Activated CD8-positive, alpha-beta memory T cell treated with anti-CD3 and anti-CD28 coated beads for 4 hours (primary cell): ENCODE measurements around the gene ITLN2.
A peak's percentile ranks its signal among the peaks of the same experiment; 100 is the strongest.
"Not testable (repeated sequence)": the region's sequence is repeated elsewhere in the genome, so short reads cannot be mapped to it uniquely, and the experiment has no call there.

Experiments
- DNase-seq, 2 donors: peaks; one replicate each; pipeline ENCODE4 v3.0.0-alpha.2; 2020; ENCODE audit warnings: low read depth in 2 of 2

Gene ITLN2

DNA sequence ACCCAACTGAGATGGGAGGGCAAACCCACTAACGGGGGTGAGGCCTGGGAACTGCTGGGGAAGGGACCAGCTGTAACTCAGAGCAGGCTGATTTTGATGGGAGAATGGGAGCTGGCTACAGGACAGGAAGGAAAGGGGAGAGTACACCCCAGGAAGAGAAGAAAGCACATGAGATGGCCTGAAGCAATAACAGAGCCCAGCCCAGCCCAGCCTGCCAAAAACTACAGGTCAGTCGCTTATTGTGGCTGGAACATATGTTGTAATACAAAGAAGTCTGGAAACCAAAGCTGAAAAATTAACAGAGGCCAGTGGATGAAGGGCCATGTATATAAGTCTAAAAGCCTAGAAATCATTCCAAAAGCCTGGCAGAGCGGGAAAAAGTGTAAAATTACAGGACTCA is 1.6 kb downstream of the ITLN2 start:
- no peak for DNase-seq

DNA sequence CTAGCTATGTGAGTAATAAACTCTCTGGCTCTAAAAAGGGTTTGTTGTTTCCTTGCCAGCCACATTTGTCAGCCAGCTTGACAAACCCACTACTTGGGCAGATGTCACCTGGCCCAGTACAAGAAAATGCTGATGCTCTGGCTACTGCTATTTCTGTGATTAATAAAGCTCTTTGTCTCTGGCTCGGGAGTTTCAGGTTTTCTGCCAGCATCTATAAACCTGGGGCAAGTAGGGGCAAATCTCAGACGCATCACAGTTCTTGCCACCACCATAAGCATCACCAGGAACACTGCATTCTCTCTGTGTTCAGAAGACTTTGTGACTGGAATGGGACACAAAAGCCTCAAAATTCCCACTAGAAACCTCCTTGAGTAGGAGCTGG is 2.5 kb downstream of the ITLN2 start:
- no peak for DNase-seq

DNA sequence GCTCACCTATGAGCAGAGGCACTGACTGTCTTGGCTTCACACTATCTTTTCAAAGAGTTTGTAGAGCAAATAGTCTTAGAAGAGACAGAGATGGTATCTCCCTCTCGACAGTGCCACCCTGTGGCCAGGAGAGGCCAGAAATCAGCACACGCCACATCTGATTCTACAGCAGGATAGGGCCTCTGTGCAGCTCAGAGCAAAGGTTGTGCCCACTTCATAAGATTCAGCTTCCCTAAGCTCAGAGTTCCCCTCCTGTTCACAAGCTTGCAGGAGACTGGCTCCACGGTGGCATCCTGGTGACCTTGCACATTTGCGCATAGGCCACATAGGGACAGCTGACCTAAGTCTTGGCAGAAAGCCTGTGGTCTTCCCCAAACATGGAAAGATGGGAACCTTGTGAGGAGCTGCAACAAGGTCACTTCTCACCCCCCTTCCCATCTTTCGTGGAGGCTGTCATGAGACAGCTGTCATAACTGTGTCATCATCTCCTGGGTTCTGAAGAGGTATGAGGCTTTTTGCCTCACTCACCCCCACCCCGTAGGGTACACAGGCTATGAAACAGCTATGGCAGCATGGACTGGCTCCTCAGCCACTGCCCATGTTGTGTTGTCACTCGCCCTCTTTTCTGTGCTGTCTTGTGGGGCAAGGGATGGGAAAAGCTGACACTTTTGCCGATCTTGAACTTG is 3.0 kb downstream of the ITLN2 start:
- DNase-seq, result peak; percentile 20 to 44

DNA sequence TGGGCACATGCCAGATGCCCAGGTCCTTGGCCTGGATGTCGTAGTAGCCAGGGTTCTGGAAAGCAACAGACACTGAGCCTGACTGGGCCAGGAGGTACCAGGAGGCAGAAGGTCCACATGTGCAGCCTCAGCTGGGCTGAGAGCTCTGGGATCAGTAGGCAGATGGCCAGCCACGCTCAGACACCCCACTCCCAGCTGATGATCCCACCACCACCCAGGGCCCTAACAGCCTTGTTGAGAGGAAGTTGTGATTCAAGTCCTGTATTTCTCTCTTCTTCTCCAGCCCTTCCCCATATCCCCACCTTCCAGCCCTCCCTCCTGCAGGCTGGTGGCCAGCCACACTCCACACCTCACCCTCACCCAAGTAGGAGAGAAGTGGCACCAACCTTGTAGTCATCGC is 4.0 kb downstream of the ITLN2 start:
- DNase-seq, result no peak

DNA sequence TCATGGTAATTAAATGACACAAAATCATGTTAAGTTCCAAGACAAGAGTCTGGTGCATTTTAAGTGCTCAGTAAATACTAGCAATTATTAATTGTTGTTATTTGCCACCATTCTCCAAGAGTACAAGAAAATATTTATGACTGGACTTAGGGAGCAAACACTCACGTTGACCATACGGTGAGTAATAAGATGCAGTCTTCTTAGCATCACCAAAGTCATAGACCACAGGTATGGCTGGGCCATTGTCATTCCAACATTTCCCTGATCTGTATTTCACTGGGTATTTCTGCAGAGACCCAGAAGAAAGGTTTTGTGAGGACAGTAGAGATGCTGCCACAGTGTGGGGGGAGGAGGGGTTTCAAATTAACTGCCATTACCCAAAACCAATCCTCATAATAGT is 4.7 kb downstream of the ITLN2 start:
- no peak for DNase-seq

DNA sequence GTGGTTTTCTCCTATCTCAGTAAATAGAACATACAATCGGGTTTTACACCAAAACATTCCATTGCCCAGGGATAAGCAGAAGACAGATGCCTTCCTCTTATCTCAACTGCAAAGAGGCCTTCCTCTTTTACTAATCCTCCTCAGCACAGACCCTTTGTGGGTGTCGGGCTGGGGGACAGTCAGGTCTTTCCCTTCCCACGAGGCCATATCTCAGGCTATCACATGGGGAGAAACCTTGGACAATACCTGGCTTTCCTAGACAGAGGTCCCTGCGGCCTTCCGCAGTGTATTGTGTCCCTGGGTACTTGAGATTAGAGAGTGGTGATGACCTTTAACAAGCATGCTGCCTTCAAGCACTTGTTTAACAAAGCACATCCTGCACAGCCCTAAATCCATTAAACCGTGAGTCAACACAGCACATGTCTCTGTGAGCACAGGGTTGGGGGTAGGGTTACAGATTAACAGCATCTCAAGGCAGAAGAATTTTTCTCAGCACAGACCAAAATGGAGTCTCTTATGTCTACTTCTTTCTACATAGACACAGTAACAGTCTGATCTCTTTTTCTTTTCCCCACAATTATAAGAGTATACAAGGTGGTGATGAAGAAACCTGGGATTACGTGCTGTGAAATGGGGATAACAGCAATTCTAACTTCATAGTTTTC is 5.3 kb downstream of the ITLN2 start:
- not testable (repeated sequence) for DNase-seq

DNA sequence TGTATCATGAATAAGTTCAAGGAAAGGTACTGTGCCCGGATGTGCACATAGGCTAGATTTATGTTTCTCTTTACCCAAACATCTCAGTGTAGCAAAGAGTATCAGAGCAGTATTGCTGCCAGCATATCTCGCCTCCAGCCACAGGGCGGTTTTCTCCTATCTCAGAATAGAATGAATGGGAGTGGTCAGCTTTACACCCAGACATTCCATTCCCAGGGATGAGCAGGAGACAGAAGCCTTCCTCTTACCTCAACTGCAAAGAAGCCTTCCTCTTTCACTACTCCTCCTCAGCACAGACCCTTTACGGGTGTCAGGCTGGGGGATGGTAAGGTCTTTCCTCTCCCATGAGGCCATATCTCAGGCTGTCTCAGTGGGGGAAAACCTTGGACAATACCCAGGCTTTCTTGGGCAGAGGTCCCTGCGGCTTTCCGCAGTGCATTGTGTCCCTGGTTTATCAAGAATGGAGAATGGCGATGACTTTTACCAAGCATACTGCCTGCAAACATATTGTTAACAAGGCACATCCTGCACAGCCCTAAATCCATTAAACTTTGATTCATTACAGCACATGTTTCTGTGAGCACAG is 7.3 kb downstream of the ITLN2 start:
- DNase-seq, result not testable (repeated sequence)

DNA sequence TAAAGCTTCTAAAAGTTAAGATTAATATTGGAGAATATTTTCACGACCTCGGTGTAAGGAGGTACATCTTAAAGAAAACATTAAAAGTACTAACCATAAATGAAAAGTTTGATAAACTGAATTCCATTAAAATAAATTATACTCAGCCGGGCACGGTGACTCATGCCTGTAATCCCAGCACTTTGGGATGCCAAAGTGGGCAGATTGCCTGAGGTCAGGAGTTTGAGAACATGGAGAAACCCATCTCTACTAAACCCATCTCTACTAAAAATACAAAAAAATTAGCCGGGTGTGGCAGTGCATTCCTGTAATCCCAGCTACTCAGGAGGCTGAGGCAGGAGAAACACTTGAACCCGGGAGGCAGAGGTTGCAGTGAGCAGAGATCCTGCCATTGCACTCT is 8.7 kb downstream of the ITLN2 start:
- DNase-seq, result not testable (repeated sequence)

DNA sequence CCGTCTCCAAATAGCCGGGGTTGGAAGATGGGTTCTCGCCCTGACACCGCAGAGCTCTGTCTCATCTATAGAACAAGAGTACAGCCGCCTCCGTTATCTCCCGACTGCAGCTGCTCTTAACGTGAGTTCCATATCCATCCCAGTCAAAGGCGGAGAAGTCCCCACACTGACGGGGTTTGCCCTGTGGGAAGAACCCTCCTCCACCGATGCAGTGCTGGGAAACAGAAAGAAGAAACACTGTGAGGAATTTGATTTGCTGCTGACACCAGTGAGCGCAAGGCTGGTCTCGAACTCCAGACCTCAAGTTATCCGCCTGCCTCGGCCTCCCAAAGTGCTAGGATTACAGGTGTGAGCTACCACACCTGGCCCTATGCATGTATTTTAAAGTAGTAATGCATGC is 9.5 kb downstream of the ITLN2 start:
- no peak for DNase-seq

DNA sequence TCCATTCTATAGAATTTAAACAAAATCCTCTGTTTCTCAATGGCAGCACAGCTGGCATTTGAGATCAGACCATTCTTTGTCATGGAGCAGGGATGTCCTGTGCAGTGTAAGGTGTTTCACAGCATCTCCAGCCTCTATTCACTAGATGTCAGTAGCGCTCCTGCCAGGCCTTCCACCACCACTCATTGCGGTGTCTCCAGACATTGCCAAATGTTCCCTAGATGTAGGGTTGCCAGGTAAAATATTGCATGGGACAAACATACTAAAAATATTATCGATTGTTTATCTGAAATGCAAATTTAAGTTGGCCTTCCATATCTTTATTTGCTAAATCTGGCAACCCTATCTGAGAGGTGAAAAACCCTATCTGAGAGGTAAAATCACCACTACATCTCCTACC is 11.7 kb downstream of the ITLN2 start:
- no peak for DNase-seq

DNA sequence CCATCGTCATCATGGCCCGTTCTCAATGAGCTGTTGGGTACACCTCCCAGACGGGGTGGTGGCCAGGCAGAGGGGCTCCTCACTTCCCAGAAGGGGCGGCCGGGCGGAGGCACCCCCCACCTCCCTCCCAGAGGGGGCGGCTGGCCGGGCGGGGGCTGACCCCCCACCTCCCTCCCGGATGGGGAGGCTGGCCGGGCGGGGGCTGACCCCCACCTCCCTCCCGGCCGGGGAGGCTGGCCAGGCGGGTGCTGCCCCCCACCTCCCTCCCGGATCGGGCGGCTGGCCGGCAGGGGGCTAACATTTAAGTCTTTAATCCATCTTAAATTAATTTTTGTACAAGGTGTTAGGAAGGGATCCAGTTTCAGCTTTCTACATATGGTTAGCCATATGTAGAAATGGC is 17.9 kb downstream of the ITLN2 start:
- DNase-seq, result not testable (repeated sequence)

DNA sequence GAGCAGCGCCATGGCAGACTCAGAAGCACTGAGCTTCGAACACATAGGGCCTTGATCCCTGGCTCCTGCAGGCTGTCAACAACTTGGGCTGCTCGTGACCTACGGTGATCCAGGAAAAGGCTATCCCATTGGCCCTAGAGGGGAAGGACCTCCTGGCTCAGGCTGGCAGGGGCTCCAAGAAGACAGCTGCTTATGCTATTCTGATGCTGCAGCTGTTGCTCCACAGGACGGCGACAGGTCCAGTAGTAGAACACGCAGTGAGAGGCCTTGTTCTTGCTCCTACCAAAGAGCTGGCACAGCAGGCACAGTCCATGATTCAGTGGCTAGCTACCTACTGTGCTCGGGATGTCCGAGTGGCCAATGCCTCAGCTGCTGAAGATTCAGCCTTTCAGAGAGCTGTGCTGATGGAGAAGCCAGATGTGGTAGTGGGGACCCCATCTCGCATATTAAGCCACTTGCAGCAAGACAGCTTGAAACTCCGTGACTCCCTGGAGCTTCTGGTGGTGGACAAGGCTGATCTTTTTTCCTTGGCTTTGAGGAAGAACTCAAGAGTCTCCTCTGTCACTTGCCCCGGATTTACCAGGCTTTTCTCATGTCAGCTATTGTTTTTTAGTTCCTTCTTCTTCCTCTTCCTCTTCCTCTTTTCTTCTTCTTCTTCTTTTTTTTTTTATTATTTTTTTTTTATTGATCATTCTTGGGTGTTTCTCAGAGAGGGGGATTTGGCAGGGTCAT is 18.9 kb downstream of the ITLN2 start:
- DNase-seq, result no peak

DNA sequence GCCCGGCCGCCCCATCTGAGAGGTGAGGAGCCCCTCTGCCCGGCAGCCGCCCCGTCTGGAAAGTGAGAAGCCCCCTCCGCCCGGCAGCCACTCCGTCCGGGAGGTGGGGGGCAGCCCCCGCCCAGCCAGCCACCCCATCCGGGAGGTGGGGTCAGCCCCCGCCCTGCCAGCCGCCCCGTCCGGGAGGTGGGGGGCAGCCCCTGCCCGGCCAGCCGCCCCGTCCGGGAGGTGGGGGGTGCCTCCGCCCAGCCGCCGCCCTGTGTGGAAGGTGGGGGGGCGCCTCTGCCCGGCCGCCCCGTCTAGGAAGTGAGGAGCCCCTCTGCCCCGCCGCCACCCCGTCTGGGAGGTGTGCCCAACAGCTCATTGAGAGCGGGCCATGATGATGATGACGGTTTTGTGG is 21.3 kb downstream of the ITLN2 start:
- not testable (repeated sequence) for DNase-seq

DNA sequence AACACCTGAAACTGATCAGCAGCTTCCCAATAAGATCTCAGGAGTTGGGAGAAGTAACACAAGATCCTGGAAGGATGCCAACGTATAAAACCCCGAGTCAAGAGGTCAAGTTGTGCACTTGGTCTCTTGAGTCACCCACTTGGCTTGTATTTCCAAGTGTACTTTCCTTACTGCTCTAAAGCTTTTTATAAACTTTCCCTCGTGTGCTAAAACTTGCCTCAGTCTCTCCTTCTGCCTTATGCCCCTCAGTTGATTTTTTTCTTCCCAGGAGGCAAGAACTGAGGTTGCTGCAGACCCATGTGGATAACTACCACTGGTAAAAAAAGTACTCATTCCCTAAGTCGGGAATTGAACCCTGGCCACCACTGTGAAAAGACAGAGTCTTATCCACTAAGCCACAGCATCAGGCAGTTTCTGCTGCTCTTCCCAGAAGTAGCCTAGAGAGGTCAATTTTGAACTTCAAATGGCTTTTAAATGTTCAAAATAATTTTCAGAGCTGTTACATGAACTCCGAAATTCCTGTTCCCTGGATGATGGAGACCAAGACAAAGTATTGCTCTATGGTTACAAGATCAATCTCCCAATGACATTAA is 28.9 kb downstream of the ITLN2 start:
- DNase-seq, result no peak

DNA sequence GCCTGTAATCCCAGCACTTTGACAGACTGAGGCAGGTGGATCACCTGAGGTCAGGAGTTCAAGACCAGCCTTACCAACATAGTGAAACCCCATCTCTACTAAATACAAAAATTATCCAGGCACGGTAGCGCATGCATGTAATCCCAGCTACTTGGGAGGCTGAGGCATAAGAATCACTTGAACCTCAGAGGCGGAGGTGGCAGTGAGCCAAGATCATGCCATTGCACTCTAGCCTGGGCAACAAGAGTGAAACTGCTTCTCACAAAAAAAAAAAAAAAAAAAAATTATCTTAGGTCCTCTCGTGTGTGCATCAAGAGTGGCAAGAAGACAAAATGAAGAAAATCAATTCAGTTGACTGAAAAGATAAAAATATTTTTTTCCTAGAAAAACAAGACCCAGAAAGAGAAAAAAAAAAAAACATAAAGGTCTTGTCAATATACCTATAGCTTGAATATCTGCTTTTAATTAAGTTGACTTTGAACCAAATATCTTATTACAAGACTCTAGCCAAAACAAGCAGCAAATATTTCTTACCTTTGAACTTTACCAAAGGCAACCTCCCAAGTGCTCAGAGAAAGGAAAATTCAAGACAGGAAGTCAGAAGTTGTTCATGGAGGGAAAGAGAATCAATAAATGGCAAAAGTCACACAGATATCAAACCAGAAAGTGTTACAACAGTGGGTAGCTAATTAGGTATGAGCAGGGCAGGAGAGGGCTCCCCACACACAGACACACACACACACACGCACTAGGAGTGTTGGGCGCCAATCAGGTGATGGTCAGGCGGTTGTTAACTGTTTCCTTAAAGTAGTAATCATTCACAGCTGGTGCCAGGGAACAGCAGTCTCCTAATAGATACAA is 29.6 kb downstream of the ITLN2 start:
- DNase-seq, result no peak

DNA sequence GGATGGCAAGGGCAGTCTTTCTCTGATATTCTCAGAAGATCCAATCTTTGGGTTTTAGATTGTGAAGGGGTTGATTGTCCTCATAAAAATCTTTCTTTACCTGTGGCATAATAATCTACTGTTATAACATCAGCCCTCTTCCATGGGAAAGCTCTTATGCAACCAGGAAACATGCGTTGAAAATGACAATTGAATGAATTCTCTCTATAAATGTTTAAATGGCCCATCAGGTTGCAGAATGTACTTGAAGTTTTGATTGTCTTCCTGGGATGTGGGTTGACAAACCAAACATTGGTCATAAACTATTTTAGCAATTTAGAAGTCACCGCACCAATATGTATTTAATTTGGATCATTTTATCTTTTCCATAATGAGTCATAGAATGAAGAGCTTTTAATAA is 37.9 kb downstream of the ITLN2 start:
- no peak for DNase-seq

DNA sequence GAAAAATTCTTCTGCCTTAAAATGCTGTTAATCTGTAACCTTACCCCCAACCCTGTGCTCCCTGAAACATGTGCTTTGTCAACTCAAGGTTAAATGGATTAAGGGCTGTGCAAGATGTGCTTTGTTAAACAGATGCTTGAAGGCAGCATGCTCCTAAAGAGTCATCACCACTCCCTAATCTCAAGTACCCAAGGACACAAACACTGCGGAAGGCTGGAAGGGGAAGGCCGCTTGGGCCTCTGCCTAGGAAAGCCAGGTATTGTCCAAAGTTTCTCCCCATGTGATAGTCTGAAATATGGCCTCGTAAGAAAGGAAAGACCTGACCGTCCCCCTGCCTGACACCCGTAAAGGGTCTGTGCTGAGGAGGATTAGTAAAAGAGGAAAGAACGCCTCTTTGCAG is 41.4 kb downstream of the ITLN2 start:
- DNase-seq, result not testable (repeated sequence)

DNA sequence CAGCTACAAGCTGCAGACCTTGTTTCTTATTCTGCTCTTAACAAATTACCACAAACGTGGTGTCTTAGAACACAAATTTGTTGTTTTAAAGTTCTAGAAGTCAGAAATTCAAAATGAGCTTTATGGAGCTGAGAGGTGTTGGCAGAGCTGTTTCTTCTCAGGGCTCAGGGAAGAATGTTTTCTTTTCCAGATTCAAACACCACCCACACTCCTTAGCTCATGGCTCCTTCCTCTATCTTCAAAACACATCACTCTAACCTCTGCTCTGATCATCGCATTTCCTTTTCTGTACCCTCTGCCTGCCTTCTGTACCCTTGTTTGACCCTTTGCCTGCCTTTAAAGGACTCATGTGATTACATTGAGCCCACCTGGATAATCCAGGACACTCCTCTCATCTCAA is 42.7 kb downstream of the ITLN2 start:
- DNase-seq, result no peak

DNA sequence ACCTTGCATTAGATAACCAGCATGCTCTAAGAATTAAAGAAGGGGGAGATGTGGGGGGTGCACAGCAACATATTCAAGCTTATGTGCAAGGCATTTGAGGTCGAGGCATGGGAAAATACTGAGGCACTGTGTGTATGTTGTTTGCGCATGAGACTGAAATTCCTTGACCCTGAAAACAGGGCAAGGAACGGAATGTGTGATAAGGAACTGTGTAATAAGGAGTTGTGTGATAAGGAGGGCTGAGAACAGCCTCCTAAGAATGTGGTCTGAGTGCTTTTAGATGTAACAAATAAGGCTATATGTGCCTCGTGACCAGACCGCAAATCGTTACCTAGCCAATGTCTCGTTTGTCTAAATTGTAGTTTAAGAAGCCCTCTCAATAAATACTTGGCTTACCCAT is 43.2 kb downstream of the ITLN2 start:
- no peak for DNase-seq

DNA sequence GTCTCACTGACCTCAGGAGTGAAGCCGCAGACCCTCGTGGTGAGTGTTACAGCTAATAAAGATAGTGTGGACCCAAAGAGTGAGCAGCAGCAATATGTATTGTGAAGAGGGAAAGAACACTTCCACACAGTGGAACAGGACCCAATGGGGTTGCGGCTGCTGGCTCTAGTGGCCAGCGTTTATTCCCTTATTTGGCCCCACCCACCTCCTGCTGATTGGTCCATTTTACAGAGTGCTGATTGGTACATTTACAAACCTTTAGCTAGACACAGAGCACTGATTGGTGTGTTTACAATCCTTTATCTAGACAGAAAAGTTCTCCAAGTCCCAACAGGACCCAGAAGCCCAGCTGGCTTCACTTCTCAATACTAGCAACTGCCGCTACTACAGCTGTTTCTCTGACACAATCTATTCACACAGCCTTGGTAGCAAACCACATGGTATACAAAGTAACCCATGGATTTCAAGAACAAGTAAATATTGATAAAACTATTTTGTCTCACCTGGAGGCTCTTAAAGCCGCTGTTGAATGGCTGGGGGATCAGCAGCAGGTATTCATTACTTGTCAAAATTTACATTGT is 44.3 kb downstream of the ITLN2 start:
- no peak for DNase-seq

DNA sequence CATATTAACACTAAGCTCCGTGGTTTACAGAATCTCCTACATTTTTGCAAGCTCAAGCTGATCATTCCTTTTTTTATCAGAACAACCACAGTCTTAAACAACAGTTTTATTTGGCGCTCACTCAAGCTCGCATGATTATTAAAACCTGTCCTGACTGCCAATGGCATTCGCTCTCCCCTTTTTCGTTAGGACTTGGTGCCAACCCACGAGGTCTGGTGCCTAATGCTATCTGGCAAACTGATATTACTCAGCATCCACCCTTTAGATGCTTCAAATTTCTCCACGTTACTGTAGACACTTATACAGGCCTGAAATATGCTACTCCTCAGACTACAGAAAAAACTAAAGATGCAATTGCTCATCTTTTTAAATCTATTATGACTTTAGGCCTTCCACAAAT is 46.6 kb downstream of the ITLN2 start:
- no peak for DNase-seq
